C4-2B (cell line): ENCODE measurements around the gene GABARAPL2.

Experiments
- ZFX ChIP-seq: fragments of 450-650 bp; IDR thresholded peaks from 2 replicates; pipeline ENCODE4 v1.6.1; 2017
- TF ChIP-seq, protein P1 (sequence below): fragments of 450-650 bp; conservative IDR thresholded peaks from 2 replicates; pipeline ENCODE4 v1.5.1; 2017; ENCODE audit warnings: mild to moderate bottlenecking

DNA sequence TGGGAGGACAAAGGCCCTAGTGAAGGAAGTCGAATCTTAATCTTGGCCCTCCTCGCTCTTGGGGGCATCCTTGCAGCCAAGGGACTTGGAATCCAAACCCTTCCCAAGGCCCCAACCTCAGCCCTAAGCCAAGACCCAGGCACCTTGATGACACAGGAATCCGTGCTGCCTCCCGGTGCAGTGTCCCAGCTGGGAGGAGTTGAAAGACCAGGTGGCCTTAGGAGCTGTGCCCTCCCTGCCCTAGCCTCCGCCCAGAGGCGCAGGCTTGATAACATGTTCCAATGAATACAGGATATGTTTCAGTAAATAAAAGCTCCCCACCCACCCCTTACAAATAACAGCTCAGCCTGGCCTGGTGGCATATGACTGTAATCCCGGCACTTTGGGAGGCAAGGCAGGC, 30.3 kb upstream of the GABARAPL2 start, which contains the start of gene CHST5:
- TF ChIP-seq, protein P1, sequence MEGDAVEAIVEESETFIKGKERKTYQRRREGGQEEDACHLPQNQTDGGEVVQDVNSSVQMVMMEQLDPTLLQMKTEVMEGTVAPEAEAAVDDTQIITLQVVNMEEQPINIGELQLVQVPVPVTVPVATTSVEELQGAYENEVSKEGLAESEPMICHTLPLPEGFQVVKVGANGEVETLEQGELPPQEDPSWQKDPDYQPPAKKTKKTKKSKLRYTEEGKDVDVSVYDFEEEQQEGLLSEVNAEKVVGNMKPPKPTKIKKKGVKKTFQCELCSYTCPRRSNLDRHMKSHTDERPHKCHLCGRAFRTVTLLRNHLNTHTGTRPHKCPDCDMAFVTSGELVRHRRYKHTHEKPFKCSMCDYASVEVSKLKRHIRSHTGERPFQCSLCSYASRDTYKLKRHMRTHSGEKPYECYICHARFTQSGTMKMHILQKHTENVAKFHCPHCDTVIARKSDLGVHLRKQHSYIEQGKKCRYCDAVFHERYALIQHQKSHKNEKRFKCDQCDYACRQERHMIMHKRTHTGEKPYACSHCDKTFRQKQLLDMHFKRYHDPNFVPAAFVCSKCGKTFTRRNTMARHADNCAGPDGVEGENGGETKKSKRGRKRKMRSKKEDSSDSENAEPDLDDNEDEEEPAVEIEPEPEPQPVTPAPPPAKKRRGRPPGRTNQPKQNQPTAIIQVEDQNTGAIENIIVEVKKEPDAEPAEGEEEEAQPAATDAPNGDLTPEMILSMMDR: no peak
- TF ChIP-seq ZFX: no peak
